ENCODE results near the gene KCNQ1OT1.

DNA sequence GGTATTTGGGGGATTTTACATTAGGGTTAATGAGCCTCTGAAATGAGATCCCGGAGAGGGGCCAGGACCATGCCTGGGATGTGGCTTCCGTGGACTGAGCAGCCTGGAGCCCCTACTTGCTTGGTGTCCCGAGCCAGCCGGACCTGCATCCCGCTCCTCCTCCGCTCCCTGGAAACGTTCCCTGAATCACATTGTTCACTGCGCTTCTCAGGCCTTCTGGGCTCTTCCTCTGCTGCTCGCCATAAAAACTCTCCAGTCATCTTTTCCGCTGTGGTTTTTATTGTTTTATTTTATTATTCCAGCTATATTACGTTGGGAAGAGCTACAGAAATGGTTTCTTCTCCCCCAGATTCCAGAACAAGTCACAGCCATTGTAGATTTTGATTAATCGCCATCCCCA, 13.3 kb upstream of the KCNQ1OT1 start:
- no peak for TF ChIP-seq POLR2A (IDR thresholded peaks at IDR 0.05)
- TF ChIP-seq, protein P1, sequence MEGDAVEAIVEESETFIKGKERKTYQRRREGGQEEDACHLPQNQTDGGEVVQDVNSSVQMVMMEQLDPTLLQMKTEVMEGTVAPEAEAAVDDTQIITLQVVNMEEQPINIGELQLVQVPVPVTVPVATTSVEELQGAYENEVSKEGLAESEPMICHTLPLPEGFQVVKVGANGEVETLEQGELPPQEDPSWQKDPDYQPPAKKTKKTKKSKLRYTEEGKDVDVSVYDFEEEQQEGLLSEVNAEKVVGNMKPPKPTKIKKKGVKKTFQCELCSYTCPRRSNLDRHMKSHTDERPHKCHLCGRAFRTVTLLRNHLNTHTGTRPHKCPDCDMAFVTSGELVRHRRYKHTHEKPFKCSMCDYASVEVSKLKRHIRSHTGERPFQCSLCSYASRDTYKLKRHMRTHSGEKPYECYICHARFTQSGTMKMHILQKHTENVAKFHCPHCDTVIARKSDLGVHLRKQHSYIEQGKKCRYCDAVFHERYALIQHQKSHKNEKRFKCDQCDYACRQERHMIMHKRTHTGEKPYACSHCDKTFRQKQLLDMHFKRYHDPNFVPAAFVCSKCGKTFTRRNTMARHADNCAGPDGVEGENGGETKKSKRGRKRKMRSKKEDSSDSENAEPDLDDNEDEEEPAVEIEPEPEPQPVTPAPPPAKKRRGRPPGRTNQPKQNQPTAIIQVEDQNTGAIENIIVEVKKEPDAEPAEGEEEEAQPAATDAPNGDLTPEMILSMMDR (IDR thresholded peaks at IDR 0.05 in 4 of 5, conservative IDR thresholded peaks at IDR 0.05 in 1 of 5) = no peak

All from gastrocnemius medialis (tissue), 4 donors.